Measurements from ENCODE around the gene PGLYRP2. TPM values are rescaled to one million over a fixed set of nuclear protein-coding genes. Genes with fewer than 3 reads are reported as not detected.

Gene PGLYRP2
- total and polyA plus RNA-seq, 9 of the 15 experiments (the other 6 are each of a cell fraction or from before 2014, with no cell fraction given): not detected

GRCh38 chr19:15476325-15476724 is 3.0 kb downstream of the PGLYRP2 start:
- H3K36me3 ChIP-seq (ENCODE audit: control insufficient read depth, insufficient read depth, low read length): no peaks in the 10 kb centered on the region
- H3K9ac ChIP-seq (ENCODE audit: insufficient read depth in 1 of 2, low read depth in 2 of 2, low read length in 2 of 2): no peak overlapping the region
- no peaks in the 10 kb centered on the region for H3K79me2 ChIP-seq (ENCODE audit: control insufficient read depth, insufficient read depth, low read length)
- H3K27me3 ChIP-seq (ENCODE audit: control insufficient read depth in 2 of 2, insufficient read depth in 2 of 2, low read length in 2 of 2): peaks cover 6 to 29% of the 10 kb centered on the region in 2 experiments; a peak in 4 of 5 replicates
- H3K27ac ChIP-seq (ENCODE audit: extremely low read depth, low read depth, low read length): no peak overlapping the region
- no peaks in the 10 kb centered on the region; the same call in 1 of the 2 replicates for H4K20me1 ChIP-seq (replicated peaks; ENCODE audit: control insufficient read depth, insufficient read depth, low read length)
- H3K4me2 ChIP-seq (ENCODE audit: insufficient read depth, low read length): no peak overlapping the region
- no peak for ATAC-seq
- no peaks in the 10 kb centered on the region for H3K9me1 ChIP-seq (ENCODE audit: control insufficient read depth, insufficient read depth, low read length)
- no TSS peak for BruUV-seq (replicated peaks)
- no peak for FAIRE-seq
- DNase-seq (ENCODE audit: extremely low read depth in 1 of 4, low spot score in 3 of 4): no peak
- POLR2A ChIA-PET: no interaction called here
- H2AFZ ChIP-seq (ENCODE audit: low read depth, low read length): no peak overlapping the region
- H3K4me3 ChIP-seq: no peak overlapping the region
- no peaks in the 10 kb centered on the region for H3K9me3 ChIP-seq (replicated peaks; ENCODE audit: control insufficient read depth, insufficient read depth, low read depth, low read length)
- WGBS (ENCODE audit: insufficient coverage, low coverage, missing lambda C conversion rate): 2% methylated on average over 5 of the region's 5 CpGs
- in situ Hi-C loops (cut with MboI): no loop called here
- CTCF ChIA-PET (ENCODE audit: low intra/inter-chr PET ratio): no interaction called here
- peaks cover 0 to 7% of the 10 kb centered on the region in 2 experiments; a peak in 2 of 5 replicates for H3K4me1 ChIP-seq (replicated peaks in 1 of 2; ENCODE audit: control insufficient read depth in 2 of 2, insufficient read depth in 2 of 2, low read length in 2 of 2)
- intact Hi-C loops (cut with micrococcal nuclease): no loop called here
- TF ChIP-seq NCOA6 (IDR thresholded peaks at IDR 0.05): no peak
- TF ChIP-seq POLR2A (conservative IDR thresholded peaks at IDR 0.05): no peak
- no peak for TF ChIP-seq ZNF518B (CRISPR knock-in tag; IDR thresholded peaks at IDR 0.05)
- no peak for TF ChIP-seq CEBPZ (IDR thresholded peaks at IDR 0.05; ENCODE audit: borderline replicate concordance, low read depth, low read length)
- no peak for TF ChIP-seq IRF9 (tag; IDR thresholded peaks at IDR 0.05)
- TF ChIP-seq, protein P1, sequence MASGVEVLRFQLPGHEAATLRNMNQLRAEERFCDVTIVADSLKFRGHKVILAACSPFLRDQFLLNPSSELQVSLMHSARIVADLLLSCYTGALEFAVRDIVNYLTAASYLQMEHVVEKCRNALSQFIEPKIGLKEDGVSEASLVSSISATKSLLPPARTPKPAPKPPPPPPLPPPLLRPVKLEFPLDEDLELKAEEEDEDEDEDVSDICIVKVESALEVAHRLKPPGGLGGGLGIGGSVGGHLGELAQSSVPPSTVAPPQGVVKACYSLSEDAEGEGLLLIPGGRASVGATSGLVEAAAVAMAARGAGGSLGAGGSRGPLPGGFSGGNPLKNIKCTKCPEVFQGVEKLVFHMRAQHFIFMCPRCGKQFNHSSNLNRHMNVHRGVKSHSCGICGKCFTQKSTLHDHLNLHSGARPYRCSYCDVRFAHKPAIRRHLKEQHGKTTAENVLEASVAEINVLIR (CRISPR knock-in tag; IDR thresholded peaks at IDR 0.05): no peak
- TF ChIP-seq, protein P2, sequence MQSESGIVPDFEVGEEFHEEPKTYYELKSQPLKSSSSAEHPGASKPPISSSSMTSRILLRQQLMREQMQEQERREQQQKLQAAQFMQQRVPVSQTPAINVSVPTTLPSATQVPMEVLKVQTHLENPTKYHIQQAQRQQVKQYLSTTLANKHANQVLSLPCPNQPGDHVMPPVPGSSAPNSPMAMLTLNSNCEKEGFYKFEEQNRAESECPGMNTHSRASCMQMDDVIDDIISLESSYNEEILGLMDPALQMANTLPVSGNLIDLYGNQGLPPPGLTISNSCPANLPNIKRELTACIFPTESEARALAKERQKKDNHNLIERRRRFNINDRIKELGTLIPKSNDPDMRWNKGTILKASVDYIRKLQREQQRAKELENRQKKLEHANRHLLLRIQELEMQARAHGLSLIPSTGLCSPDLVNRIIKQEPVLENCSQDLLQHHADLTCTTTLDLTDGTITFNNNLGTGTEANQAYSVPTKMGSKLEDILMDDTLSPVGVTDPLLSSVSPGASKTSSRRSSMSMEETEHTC (IDR thresholded peaks at IDR 0.05): no peak
- no peak for TF ChIP-seq CREBBP (IDR thresholded peaks at IDR 0.05; ENCODE audit: low read depth, low read length)
- TF ChIP-seq, protein P3, sequence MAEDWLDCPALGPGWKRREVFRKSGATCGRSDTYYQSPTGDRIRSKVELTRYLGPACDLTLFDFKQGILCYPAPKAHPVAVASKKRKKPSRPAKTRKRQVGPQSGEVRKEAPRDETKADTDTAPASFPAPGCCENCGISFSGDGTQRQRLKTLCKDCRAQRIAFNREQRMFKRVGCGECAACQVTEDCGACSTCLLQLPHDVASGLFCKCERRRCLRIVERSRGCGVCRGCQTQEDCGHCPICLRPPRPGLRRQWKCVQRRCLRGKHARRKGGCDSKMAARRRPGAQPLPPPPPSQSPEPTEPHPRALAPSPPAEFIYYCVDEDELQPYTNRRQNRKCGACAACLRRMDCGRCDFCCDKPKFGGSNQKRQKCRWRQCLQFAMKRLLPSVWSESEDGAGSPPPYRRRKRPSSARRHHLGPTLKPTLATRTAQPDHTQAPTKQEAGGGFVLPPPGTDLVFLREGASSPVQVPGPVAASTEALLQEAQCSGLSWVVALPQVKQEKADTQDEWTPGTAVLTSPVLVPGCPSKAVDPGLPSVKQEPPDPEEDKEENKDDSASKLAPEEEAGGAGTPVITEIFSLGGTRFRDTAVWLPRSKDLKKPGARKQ (CRISPR knock-in tag; IDR thresholded peaks at IDR 0.05): no peak
- no peak for TF ChIP-seq CEBPB (tag; IDR thresholded peaks at IDR 0.05)
- no peak for TF ChIP-seq HMG20A (CRISPR knock-in tag; conservative IDR thresholded peaks at IDR 0.05)
